ENCODE measurements around the gene PNMA1.
"Not testable (repeated sequence)": the region's sequence is repeated elsewhere in the genome, so short reads cannot be mapped to it uniquely, and the experiment has no call there.

Gene PNMA1

DNA sequence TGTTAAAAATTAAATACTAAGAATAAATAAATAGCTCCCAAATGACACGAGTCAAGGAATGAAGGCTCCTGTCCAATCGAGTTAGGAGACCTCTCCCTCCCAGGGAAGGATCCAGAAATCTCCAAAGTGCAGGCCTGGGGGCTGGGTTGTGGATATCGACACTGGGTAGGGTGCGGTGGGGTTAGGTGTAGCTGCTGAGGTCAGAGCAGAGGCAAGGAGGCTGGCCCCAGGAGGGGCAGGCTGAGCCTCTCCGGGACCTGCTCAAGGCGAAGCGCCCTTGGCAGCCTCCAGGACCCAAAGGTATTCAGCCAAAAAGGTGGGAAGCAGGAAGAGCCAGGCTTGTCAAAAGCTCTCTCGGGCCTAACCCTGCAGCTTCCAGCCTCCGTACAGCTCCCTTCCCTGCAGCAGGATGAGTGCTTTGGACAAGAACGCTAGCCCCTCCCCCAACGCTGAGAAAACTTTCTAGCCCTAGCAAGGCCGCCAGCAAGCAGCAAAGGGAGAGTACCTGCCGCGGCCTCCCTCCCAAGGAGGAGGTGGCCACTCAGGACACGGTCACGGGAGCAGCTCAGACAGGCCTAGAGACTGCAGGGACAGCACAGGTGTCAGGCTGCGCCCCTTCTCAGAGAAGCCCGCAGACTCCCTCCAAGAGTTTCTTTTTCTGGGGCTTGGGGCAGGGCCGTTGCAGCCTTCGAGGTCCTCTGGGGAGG is 3.7 kb upstream of the PNMA1 start:
- DNase-seq, result no peak

DNA sequence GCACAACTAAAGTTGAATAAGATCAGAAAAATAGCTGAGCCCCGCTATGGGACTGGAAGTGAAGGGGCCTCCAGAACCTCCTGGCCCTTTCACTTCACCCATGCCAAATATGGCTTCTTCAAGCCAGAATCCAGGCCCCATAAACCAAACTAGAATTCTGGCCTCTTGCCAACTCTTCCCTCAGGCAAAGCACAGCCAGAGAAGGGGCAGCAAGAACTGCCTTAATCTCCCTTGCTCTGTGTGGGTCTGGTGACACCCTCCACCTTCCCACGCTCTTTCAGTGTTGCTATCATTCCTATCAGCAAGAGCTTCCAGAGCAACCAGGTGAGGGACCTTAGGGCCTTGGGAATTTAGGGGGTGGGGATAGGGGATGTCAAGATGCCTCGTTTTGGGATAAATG is 3.1 kb upstream of the PNMA1 start:
- no peak for DNase-seq

DNA sequence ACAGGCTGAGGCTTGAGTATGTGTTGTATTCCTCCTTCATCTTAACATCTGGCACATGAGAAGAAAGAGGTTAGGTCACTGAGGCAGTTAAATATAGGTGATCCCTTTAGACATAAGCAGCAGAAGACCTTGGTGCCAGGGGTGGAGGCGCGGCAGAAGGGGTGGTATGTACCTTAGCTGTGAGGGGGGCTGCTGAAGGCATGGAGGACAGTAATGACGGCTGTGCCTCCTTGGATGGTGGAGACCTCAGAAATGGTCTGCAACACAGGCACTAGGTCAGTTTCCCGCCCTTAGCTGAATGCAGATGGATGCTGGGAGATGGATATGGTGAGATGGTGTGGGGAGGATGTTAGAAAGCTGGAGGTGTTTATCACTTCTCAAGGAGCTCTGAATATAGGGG is 1.5 kb upstream of the PNMA1 start:
- no peak for DNase-seq

DNA sequence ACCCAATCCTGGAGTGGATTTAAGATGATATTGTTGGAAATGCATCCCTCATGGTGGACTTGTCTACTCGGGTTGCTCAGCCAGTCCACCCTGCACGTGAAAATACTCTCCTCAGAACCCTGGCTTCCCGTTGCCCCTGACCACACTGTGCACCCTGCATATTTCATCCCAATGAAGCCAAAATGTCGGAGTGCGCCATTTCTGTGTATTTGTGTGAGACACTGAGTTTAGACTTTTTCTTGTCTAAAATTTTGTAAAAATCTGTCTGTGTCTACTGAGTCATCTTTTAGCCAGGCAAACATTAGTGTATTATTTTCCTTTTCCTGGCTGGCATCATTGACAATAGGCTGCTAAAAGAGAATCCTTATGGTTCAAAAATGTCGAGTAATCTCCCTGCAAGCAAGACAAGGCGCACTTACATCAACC is 485 bp upstream of the PNMA1 start:
- DNase-seq, result no peak

DNA sequence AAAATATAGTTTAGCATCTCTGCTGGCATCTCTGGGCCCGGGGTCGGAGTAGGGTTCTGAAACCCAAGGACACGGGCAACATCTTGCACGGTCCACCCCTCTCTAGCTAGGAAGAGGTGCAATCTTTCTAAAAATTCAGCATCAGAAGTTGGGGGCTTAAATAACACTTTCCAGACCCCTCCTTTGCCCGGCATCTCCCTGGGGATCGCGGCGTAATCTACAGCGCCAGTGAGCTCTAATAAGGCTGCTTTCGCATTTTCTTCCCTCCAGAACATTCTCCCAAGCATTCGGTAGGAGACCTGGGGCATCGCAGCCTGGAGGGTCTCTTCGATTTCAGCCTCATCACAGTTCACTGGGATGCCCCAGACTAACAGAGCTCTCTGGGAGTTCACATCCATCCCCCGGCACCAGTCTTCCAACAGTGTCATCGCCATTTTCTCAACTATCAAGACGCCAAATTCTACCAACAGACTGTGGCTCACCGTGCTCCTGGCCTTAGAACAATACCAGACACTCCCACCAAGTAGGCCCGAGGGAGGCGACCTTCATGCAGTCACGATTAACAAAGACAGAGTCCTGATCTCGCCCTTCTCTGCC is 880 bp downstream of the PNMA1 start:
- no peak for DNase-seq

DNA sequence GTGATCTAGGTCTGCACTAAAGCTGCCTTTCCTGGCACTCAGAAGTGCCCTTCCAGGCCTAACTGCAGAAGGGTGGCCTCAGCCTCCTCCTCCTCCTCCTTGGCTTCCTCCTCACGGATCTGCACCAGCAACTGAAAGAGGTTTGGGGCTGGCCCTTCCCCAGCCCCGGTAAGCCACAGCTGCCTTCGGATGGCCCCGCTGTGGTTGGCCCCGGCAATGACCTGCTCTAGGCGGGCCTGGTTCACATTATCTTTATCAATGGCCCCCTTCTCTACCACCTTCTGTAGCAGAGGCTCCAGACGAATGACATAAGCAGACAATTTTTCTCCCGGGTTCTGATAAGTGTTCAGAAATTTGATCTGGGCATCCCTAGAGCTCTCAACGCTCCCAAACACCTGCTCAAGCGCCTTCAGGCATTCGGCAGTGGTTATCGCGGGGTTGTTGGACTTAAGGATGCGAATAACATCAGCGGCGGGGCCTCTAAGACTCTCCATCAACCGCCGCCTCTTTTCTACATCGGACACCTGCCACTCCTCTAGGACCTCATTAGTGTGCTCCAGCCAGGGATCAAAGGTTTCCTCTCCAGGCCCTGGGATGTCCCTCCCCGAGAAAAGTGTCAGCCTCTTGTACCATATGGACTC is 1.5 kb downstream of the PNMA1 start:
- DNase-seq, result peak; percentile 32 to 64 (median 48)

DNA sequence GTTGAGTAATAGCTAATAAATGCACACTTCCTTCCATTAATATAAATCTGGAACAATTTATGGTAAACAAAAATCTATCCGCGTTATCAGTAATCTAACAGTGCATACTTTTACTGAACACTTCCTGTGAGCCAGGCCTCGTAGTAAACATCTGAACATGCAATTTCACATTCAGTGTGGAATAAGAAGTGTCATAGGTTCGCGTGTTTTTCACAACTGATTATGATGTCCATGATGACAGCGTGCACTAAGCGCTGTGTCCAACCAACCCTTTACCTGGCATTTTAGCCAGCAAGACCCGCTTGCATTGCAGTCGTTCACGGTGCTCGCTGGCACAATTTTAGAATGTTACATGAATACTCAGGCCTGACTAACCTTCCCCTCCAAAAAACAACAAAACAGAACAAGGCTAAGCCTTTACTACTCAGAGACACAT is 2.1 kb downstream of the PNMA1 start:
- peak in 2 of 4 experiments; percentile 21 to 29 for DNase-seq

DNA sequence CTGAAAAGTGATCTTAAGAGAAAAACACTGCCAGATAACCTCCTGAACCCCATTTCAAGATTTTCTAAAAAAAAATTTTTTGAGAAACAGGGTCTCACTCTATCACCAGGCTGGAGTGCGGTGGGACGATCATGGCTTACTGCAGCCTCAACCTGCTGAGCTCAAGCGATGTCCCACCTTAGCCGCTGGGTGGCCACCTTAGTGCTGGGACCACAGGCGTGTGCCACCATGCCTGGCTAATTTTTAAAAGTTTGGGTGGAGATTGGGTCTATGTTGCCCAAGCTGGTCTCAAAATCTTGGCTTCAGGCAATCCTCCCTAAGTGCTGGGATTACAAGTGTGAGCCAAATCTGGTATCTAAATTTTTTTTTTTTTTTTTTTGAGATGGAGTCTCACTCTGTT is 3.4 kb downstream of the PNMA1 start:
- DNase-seq, result no peak

DNA sequence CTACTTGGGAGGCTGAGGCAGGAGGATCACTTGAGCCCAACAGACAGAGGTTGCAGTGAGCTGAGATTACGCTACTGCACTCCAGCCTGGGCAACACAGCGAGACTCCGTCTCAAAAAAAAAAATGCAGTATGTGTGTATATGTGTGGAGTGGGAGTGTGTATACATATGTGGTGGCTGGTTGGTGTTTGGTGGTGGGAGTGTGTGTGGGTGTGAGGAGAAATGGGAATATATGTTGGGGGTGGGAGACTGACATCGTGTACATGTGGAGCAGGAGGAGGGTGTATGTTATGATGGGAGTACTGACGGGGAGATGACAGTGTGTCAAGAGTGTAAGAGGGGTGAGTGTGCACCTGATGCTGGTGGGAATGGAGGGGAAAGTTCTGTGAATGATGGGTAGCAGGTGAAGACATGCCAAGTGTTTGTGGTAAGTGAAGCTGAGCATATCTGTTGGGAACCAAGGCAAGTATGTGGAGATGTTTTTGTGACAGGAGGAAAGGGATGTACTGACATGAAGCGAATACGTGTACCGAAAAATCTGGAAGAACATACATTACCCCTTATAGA is 4.2 kb downstream of the PNMA1 start:
- DNase-seq, result no peak

DNA sequence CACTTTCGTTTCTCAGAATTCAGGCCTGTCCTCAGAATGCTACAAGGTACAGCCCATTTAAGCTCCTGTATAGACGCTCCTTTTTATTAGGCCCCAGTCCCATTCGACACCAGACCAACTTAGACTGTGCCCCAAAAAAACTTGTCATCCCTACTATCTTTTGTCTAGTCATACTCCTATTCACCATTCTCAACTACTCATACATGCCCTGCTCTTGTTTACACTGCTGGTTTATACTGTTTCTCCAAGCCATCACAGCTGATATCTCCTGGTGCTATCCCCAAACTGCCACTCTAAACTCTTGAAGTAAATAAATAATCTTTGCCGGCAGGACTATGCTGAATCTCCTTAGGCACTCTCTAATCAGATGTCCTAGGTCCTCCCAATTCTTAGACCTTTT is 6.1 kb downstream of the PNMA1 start:
- DNase-seq, result not testable (repeated sequence)

DNA sequence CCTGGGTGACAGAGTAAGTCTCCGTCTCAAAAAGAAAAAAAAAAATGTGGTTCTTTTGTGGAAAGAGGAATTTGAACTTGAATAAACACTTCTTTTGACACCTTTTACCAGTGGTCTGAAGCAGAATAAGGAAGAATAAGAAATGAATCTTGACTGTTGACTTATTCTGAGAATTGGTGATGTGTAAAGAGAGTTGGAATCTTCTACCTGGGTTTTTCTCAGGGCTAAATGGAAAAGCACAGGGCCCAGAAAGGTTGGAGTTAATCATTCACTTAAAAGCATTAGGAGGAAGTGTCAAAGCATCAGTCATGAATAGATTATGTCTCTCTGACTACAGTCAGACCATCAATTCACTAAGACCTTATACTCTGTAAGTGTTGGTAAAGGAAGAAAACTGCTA is 13.9 kb downstream of the PNMA1 start:
- no peak for DNase-seq

DNA sequence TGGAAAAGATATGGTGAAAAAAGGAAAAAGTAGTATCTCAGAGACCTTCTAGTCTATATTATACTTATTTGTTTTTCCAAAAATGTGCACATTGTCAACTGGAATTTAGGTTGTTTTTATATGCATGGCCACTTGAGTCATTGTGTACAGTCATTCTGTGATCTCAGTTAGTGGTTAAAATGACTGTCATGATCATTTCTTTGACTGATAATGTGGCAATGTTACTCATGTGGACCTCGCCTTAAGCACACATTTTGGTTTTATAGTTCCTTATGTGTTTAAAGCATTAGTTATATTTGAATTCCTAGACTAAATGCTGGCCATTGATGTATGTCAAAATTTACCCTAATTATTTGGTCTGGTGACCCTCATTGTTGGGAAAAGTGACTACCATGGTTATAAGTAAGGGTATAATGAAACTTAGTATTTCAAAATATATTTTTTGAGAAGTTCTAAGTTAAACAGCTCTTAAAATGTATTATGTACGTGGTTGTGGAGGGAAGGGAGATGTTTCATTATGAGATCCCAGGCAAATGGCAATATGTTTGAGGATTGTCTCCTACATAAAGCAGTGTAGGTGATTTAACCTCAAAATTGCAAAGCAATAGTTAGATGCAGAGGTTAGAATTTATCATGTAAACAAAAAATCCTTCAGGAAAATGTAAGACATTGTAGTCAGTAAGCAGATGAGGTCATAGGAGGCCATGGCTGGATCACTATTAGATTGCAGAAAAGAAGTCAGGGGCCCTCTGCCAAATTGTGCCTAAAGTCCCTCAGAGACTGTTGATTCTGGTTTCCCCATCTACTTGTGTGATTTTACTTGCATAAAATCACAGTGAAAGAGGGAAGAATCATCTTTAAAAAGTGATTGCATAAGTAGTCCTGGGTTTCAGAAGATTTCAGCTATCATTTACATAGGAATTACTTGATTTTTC is 17.5 kb downstream of the PNMA1 start:
- DNase-seq, result peak; percentile 19 to 74 (median 54)

DNA sequence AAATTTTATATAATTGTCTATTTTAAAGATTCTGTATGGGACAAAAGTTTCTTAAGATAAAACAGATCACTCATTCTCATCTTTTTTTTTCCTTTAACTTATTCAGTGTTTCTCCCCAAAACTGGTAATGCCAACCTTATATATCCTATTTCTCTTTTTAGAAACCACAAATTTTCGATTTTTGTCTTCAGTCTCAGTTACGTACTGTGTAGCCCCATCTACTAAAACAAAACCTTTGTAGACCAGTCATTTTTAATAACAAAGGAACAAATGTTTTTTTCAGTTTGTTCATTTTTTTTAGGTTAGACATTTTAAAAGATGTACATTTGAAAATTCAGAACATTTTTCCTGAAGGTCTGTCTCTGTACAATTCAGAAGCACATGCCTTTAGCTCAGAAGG is 18.2 kb downstream of the PNMA1 start:
- DNase-seq, result peak in 1 of 4 experiments; percentile 38

DNA sequence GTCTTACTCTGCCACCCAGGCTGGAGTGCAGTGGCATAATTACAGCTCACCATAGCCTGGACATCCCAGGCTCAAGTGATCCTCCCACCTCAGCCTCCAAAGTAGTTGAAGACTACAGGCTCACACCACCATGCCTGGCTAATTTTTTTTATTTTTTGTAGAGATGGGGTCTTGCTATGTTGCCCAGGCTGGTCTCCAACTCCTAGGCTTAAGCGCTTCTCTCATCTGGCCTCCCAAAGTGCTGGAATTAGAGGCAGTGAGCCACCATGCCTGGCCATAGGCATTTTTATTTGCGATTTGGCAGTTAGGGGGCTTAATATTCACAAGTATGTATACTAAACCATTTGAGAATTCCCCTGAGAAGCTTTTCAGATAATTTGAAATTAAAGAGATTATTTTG is 19.1 kb downstream of the PNMA1 start:
- DNase-seq, result no peak

DNA sequence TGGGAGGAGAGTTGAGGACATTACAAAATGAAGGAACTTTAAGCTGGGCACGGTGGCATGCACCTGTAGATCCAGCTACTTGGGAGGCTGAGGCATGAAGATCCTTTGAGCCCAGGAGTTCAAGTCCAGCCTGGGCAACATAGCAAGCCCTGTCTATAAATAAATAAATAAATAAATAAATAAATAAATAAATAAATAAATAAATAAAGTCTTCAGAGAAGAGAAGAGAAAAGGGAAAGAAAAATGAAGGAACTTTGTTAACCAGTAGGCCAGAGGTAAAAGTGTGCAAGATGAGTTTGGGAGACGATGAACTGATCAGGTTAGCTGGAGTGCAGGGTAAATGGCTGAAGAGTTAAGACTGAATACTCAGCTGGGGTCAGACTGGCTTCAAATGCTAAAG is 20.1 kb downstream of the PNMA1 start:
- DNase-seq, result no peak

DNA sequence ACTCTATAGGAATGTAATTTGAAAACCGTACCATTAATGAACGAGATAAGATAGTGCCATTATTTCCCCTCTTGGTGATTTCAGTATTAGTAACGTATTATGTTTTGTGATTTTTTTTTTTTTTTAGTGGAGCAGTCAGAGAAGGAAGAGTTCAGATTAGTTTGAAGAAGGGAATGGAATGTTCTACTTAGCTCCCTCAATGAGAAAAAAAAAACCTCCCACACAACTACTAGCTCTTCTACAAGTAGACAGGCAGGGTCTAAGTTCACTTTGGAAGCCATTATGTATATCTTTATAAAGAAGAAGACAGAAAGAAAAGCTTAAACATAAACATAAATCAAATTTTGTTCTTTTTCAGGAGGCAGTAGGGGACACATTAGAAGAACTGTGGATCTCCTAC is 27.3 kb downstream of the PNMA1 start:
- no peak for DNase-seq

DNA sequence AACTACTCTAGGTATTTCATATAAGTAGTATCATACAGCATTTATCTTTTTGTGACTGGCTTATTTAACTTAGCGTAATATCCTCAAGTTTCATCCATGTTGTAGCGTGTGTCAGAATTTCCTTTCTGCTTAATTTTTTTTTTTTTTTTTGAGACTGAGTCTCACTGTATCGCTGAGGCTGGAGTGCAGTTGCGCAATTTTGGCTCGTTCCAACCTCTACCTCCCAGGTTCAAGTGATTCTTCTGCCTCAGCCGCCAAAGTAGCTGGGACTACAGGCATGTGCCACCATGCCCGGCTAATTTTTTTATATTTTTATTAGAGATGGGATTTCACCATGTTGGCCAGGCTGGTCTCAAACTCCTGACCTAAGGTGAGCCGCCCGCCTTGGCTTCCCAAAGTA is 28.9 kb downstream of the PNMA1 start:
- DNase-seq, result no peak

DNA sequence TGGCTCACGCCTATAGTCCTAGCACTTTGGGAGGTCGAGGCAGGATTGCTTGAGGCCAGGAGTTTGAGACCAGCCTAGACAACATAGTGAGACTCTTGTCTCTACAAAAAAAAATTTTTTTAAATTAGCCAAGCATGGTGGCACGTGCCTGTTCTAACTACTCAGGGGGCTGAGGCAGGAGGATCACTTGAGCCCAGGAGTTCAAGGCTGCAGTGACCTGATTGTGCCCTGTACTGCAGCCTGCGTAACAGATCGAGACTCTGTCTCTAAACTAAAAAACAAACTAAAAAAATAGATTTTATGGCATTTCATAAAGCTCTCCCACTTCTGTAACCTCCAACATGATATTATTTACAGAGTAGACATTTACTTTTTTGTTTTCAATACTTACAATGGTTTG is 29.6 kb downstream of the PNMA1 start:
- DNase-seq, result no peak

DNA sequence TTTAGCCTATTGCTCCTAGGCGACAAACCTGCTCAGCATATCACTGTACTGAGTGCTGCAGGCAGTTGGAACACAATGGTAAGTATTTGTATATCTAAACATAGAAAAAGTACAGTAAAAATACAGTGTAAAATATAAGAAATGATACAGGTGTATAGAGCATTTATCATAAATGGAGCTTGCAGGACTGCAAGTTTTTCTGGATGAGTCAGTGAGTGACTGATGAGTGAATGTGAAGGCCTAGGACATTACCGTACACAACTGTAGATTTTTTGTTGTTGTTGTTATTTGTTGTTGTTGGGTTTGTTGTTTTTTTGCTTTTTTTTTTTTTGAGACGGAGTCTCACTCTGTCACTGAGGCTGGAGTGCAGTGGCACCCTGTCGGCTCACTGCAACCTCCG is 33.4 kb downstream of the PNMA1 start:
- no peak for DNase-seq

DNA sequence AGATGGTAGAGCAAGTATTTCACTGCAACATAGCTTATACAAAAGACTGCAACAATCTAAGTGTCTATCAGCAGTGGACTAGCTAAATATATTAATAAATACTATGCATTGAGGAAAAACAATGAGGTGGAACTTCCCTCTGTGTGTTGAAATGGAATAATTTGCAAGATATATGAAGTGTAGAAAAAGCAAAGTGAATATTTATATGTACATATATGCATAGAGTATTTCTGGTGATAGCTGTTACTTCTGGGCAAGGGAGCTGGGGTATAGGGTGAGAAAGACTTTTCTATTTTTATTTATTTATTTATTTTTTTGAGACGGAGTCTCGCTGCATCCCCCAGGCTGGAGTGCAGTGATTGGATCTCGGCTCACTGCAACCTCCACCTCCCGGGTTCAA is 35.5 kb downstream of the PNMA1 start:
- no peak for DNase-seq

DNA sequence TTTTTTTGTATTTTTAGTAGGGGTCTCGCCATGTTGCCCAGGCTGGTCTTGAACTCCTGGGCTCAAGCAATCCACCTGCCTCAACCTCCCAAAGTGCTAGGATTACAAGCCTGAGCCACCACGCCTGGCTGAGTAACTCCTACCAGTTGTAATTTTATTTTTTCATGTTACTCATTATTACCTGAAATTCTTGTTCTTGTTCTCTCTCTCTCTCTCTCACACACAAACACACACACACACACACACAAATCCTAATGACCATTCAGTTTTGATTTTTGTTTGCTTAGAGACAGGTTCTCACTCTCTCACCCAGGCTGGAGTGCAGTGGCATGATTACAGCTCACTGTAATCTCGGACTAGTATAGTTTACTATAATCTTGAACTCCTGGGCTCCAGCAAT is 39.2 kb downstream of the PNMA1 start:
- DNase-seq, result no peak

DNA sequence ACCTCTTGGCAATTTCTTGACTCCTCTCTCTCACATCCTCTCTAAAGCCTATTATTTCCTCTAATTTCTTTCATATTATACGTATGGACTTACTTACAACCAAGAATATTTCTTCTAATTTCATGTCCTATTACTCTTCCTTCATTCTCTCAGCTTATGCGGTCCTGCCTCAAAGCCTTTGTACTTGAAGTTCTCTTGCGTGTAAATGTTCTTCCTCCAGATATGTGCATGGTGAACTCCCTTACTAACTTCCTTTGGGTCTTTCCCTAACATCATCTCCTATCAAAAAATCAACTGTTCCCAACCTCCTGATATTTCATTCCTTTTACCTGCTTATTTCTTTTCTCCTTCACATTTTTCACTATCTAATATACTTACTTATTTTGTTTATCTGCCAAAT is 46.3 kb downstream of the PNMA1 start:
- DNase-seq, result no peak

DNA sequence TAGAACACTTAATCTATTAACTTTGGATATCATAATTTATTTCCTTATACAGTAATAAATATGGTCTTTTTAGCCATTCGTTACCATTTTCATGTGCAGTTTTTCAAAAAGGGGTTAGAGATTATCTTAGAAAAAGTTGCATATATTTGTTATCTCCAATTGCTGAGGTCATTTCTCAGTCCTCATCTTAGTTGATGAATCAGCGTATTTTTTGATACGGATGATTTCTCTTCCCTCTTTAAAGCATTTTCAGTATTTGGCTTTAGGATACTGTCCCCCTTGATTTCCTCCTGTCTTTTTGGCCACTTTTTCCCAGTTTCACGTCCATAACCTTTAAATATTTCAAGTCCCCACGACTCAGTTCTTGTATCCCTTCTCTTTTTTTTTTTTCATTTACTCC is 47.6 kb downstream of the PNMA1 start:
- no peak for DNase-seq
